Mucosa of rectum (tissue), 2 donors: ENCODE measurements around the gene MRI1.

Experiments
- H3K27ac ChIP-seq, 2 donors: one replicate each; pipeline ENCODE4 v1.7.0; 2013; ENCODE audit warnings: inconsistent platforms in 2 of 2, low read depth in 2 of 2, low read length in 2 of 2
- H3K27me3 ChIP-seq, 2 donors: one replicate each; pipeline ENCODE4 v1.7.0; 2013; ENCODE audit warnings: low read length in 2 of 2; ENCODE audit not compliant: control insufficient read depth in 2 of 2, insufficient read depth in 2 of 2
- H3K36me3 ChIP-seq, 2 donors: one replicate each; pipeline ENCODE4 v1.7.0; 2013; ENCODE audit warnings: low read length in 2 of 2; ENCODE audit not compliant: control insufficient read depth in 2 of 2, insufficient read depth in 2 of 2
- H3K4me1 ChIP-seq, 2 donors: one replicate each; pipeline ENCODE4 v1.7.0; 2013; ENCODE audit warnings: low read length in 2 of 2, mild to moderate bottlenecking in 1 of 2; ENCODE audit not compliant: control insufficient read depth in 2 of 2, insufficient read depth in 2 of 2
- H3K4me3 ChIP-seq, 2 donors: one replicate each; pipeline ENCODE4 v1.7.0; 2013; ENCODE audit warnings: low read length in 2 of 2
- H3K9ac ChIP-seq, 2 donors: one replicate each; pipeline ENCODE4 v1.7.0; 2013; ENCODE audit warnings: low read length in 2 of 2, low read depth in 1 of 2, mild to moderate bottlenecking in 1 of 2
- H3K9me3 ChIP-seq, 2 donors: one replicate each; pipeline ENCODE4 v1.7.0; 2013; ENCODE audit warnings: low read length in 2 of 2; ENCODE audit not compliant: control insufficient read depth in 2 of 2
- donor health status: healthy.
- donor health status: Normal muscosa, but diverticular disease.

The MRI1 gene

DNA sequence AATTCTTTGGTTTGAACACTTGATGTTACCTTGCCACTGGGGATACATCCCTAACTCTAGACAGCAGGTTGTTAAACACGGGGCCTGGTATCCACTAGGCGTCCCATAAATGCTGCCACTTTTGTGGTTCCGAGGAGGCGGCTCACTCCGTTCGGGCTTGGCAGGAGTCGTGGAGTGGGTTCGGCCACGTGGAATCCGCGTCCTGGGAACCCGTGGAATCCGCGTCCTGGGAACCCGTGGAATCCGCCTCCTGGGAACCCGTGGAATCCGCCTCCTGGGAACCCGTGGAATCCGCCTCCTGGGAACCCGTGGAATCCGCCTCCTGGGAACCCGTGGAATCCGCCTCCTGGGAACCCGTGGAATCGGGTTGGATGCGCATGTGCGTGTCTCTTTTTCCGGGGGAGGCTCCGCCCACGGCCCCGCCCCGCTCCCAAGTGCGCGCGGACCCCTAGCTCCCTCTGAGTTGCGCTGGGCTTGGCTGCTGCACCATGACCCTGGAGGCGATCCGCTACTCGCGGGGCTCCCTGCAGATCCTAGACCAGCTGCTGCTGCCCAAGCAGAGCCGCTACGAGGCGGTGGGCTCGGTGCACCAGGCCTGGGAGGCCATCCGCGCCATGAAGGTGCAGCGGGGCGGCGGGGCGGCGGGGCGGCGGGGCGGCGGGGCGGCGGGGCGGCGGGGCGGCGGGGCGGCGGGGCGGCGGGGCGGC is at the start of gene MRI1:
TSS of gene MRI1 (plus strand) at position 422 of the 707 bp plus-strand sequence. CDS start at position 489, 67 bp downstream.
- peak within 1 kb of the TSS; percentile 76 to 81 for H3K4me3 ChIP-seq
- H3K4me1 ChIP-seq = peaks cover 5 to 9% of the 10 kb centered on the region in 2 donors
- H3K9me3 ChIP-seq = no peaks in the 10 kb centered on the region
- H3K36me3 ChIP-seq = peaks cover 19 to 28% of the 10 kb centered on the region in 2 donors
- H3K27ac ChIP-seq = peak within 1 kb of the TSS; percentile 57 to 71
- H3K27me3 ChIP-seq = no peaks in the 10 kb centered on the region
- H3K9ac ChIP-seq = peak within 1 kb of the TSS; percentile 63 to 73

DNA sequence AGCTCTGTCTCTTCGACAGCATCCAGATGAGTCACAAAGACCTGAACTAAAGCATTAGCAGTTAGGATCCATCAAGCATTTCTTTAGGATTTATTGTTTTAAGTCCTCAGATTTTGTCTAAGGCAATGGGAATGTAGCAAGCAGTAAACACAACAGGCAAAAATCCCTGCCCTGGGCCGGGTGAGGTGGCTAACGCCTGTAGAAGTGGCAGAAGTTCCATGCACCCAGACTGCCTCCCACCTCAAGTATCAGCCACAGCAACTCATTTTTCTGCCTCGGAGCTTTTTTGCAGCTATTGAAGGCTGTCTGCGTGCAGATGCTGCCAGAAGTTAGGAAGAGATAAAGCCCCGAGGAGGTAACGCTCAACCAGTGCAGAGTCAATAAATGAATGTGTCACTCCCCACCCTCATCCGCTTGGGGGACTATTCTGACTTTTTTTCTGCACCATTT is 47.1 kb upstream of the MRI1 start:
- H3K27ac ChIP-seq = no peak overlapping the region
- H3K27me3 ChIP-seq = no peaks in the 10 kb centered on the region
- no peaks in the 10 kb centered on the region for H3K36me3 ChIP-seq
- H3K9me3 ChIP-seq = peaks cover 0 to 6% of the 10 kb centered on the region in 2 donors
- H3K9ac ChIP-seq = no peak overlapping the region
- H3K4me1 ChIP-seq = no peaks in the 10 kb centered on the region
- H3K4me3 ChIP-seq = no peak overlapping the region

DNA sequence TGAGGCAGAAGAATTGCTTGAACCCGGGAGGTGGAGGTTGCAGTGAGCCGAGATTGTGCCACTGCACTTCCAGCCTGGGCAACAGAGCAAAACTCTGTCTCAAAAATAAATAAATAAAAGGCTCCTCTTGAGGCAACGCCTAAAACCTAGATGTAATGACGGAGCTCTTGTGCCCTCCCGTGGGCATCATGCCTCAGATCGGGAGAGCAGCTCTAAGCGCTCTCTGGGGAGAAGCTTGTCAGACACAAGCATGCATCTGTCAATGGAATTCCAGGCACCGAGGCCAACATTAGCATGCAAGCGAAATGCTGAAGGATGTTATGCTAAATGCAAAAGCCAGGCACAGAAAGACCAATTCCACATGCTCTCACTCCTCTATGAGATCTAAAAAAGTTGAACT is 45.6 kb upstream of the MRI1 start:
- H3K4me3 ChIP-seq = no peak overlapping the region
- no peaks in the 10 kb centered on the region for H3K4me1 ChIP-seq
- H3K36me3 ChIP-seq = no peaks in the 10 kb centered on the region
- H3K9ac ChIP-seq = no peak overlapping the region
- no peak overlapping the region for H3K27ac ChIP-seq
- no peaks in the 10 kb centered on the region for H3K27me3 ChIP-seq
- peaks cover 0 to 6% of the 10 kb centered on the region in 2 donors for H3K9me3 ChIP-seq

DNA sequence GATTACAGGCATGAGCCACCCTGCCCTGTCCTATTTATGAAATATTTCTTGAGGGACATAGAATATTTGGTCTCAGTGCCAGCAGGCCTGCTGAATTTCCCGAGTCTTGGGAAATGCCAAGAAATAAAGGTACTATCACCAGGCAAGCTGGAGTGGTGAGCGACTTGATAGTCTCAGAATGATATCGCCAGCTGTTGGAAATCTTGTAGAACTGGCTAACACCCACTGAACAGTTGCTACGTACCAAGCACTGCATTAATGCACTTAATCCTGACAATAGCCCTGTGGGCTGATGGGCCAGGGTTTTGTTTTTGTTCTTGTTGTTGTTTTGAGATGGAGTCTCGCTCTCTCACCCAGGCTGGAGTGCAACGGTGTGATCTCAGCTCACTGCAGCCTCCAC is 42.2 kb upstream of the MRI1 start:
- no peaks in the 10 kb centered on the region for H3K4me1 ChIP-seq
- no peak overlapping the region for H3K27ac ChIP-seq
- H3K9ac ChIP-seq = no peak overlapping the region
- no peak overlapping the region for H3K4me3 ChIP-seq
- H3K36me3 ChIP-seq = no peaks in the 10 kb centered on the region
- no peaks in the 10 kb centered on the region for H3K27me3 ChIP-seq
- no peaks in the 10 kb centered on the region for H3K9me3 ChIP-seq

DNA sequence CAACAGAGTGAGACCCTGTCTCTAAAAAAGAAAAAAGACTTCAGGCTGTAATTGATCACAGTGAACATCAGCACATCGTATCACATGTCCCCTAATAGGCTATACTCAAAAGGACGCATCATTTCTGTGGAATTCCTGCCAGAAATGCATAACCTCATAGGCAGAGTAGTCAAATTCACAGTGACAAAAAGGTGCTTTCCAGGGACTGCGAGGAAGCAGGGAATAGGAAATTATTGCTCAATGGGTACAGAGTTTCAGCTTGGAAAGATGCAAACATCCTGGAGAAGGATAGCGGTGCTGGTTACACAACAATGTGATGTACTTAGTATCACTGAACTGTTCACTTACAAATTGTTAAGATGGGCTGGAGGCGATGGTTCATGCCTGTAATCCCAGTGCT is 41.1 kb upstream of the MRI1 start:
- no peaks in the 10 kb centered on the region for H3K27me3 ChIP-seq
- no peaks in the 10 kb centered on the region for H3K4me1 ChIP-seq
- H3K27ac ChIP-seq = no peak overlapping the region
- H3K4me3 ChIP-seq = no peak overlapping the region
- H3K36me3 ChIP-seq = no peaks in the 10 kb centered on the region
- H3K9ac ChIP-seq = no peak overlapping the region
- no peaks in the 10 kb centered on the region for H3K9me3 ChIP-seq

DNA sequence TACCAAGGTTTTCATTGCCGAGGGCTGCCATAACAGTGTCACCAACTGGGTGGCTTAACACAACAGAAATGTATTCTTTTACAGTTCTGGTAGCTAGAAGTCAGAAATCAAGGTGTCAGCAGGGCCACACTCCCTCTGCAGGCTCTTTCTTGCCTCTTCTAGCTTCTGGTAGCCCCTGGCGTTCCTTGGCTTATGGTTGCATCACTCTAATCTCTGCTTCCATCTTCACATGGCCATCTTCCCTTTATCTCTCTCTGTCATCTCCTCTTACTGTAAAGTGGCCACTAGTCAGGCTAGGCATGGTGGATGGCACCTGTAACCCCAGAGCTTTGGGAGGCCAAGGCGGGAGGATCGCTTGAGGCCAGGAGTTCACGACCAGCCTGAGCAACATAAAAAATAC is 38.0 kb upstream of the MRI1 start:
- Histone ChIP-seq H3K27me3 (no peaks in the 10 kb centered on the region), H3K27ac (no peak overlapping the region), H3K4me1 (peaks cover 0 to 2% of the 10 kb centered on the region in 2 donors), H3K9me3 (no peaks in the 10 kb centered on the region), H3K9ac (no peak overlapping the region), H3K36me3 (no peaks in the 10 kb centered on the region), H3K4me3 (no peak overlapping the region)

DNA sequence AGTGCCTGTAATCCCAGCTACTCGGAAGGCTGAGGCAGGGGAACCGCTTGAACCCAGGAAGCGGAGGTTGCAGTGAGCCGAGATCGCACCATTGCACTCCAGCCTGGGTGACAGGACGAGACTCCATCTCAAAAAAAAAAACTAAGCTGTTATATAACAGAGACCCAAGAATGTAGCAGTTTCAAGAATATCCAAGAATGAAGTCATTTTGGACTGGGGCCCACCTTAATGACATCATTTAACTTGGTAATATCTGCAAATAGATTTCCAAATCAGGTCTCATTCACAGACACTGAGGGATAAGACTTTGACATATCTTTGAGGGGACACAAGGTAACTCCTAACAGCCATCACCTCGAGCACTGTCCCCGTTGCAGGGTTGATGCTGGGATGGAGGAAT is 36.5 kb upstream of the MRI1 start:
- no peak overlapping the region for H3K4me3 ChIP-seq
- H3K9ac ChIP-seq = no peak overlapping the region
- H3K27me3 ChIP-seq = no peaks in the 10 kb centered on the region
- no peak overlapping the region for H3K27ac ChIP-seq
- no peaks in the 10 kb centered on the region for H3K36me3 ChIP-seq
- H3K4me1 ChIP-seq = peaks cover 5 to 9% of the 10 kb centered on the region in 2 donors
- H3K9me3 ChIP-seq = no peaks in the 10 kb centered on the region

DNA sequence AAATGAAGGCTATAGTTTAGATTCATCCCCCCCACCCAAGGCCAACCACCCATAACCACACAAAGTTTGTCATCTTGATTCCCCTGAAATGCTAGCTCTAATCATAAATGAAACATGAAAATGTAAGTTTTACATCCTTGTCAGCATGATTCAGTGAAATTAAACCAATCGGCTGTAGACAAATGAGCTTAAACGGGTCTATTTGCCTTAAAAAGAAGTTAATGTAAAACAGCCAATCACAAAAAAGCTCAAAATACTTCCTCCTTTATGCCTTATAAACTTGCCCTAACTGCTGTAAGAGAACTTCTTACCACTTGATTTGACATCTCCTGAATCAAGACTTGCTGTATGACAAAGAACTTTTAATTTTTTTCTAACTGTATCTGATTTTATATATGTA is 34.5 kb upstream of the MRI1 start:
- H3K27me3 ChIP-seq = no peaks in the 10 kb centered on the region
- H3K9me3 ChIP-seq = no peaks in the 10 kb centered on the region
- no peak overlapping the region for H3K27ac ChIP-seq
- peaks cover 5 to 9% of the 10 kb centered on the region in 2 donors for H3K4me1 ChIP-seq
- no peaks in the 10 kb centered on the region for H3K36me3 ChIP-seq
- H3K4me3 ChIP-seq = no peak overlapping the region
- H3K9ac ChIP-seq = no peak overlapping the region

DNA sequence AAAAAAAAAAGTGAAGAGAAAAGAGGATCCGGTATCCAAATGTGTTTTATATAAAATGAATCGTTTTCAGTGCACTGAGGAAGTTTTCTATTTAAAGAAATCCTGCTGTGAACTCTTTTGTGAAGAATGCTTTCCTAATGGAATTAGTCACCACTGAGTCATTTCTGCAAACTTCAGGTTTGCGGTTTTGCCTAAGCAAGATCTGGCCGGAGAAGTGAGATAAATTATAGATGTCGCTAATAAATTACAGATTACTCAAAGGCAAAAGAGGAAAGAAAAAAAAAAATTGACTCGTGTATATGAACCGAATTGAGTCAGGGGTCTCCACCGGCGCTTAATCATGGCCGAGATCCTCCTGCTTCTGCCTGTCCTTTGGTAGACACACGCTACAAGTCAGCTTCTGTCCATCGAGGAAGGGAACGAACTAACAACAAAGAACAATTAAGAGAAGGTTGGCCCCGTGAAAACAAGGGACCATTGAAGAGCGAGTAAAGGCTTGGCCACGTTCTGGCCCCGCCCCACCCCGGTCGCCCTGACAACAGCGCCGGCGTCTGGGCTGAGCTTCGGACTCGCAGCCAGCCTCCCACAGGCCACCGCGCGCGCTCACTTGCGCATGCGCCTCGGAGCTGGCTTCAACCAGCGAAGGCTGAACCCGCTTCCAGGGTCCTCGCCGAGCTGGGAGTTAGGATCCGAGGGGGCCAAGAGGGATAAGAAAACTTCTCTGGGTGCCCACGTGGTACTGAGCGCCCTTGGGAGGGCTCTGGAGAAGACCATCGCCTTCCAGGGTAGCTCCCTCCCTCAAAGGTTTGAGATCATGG is 33.0 kb upstream of the MRI1 start:
- peaks cover 5 to 9% of the 10 kb centered on the region in 2 donors for H3K4me1 ChIP-seq
- peak overlapping the region; percentile 86 to 93 for H3K4me3 ChIP-seq
- no peaks in the 10 kb centered on the region for H3K36me3 ChIP-seq
- H3K27me3 ChIP-seq = no peaks in the 10 kb centered on the region
- no peaks in the 10 kb centered on the region for H3K9me3 ChIP-seq
- H3K27ac ChIP-seq = peak overlapping the region; percentile 80 to 86
- H3K9ac ChIP-seq = peak overlapping the region; percentile 93 to 97

DNA sequence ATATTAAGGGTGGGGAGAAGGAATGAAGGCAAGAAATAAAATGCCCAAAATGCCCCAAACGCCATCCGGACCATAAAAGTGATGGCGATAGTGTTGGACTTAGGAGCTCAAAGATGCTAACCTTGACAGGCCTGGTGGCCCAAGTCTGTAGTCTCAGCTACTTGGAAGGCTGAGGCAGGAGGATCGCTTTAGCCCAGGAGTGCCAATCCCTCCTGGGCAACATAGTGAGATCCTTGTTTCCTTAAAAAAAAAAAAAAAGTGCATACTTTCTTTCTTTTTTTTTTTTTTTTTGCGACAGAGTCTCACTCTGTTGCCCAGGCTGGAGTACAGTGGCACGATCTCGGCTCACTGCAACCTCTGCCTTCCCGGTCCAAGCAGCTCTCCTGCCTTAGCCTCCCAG is 32.0 kb upstream of the MRI1 start:
- Histone ChIP-seq H3K4me3 (peak overlapping the region in 1 of 2 donors; percentile 93), H3K36me3 (no peaks in the 10 kb centered on the region), H3K27me3 (no peaks in the 10 kb centered on the region), H3K9ac (peak overlapping the region in 1 of 2 donors; percentile 97), H3K27ac (no peak overlapping the region), H3K9me3 (no peaks in the 10 kb centered on the region), H3K4me1 (peaks cover 5 to 9% of the 10 kb centered on the region in 2 donors)
